HG03558 (cell line): Measurements from ENCODE around the gene KIF11.

Experiments used
- ATAC-seq: cut with Tn5 transposase; IDR thresholded peaks from one replicate; pipeline ENCODE4 v1.9.1; 2021; ENCODE audit warnings: moderate number of reproducible peaks; ENCODE audit not compliant: unreplicated experiment; ENCODE audit errors: extremely low read depth

Gene KIF11

GRCh38 chr10:92699518-92700381 is 106.8 kb downstream of the KIF11 start:
- no peak for ATAC-seq

- ATAC-seq = no peak
Measured at GRCh38 chr10:92702301-92702916, 109.5 kb downstream of the KIF11 start.
